Cardiac muscle cell (in vitro differentiated cells and primary cell): Measurements from ENCODE around the gene SPTAN1. TPM values are rescaled to one million over a fixed set of nuclear protein-coding genes. Genes with fewer than 3 reads are reported as not detected.

Experiments
- DNase-seq, 2 donors: peaks; one replicate each; pipeline versions ENCODE4 v3.0.0 to v3.0.0-alpha.2; 2010 to 2017; ENCODE audit warnings: low read depth in 1 of 2, low spot score in 1 of 2
- H3K27ac ChIP-seq: fragments of 200-600 bp; sonication (generic); 2 replicates; pipeline ENCODE4 v1.5.1; 2016
- H3K27me3 ChIP-seq: fragments of 200-600 bp; sonication (generic); 2 replicates; pipeline ENCODE4 v1.6.0; 2016; ENCODE audit warnings: control low read depth
- H3K36me3 ChIP-seq: fragments of 200-600 bp; sonication (generic); 2 replicates; pipeline ENCODE4 v1.5.1; 2016; ENCODE audit warnings: control low read depth
- H3K4me1 ChIP-seq: fragments of 200-600 bp; sonication (generic); 2 replicates; pipeline ENCODE4 v1.8.1; 2017; ENCODE audit warnings: low read depth, mild to moderate bottlenecking, mixed run types
- H3K4me3 ChIP-seq: fragments of 200-600 bp; sonication (generic); 2 replicates; pipeline ENCODE4 v1.5.1; 2016; ENCODE audit warnings: mild to moderate bottlenecking
- H3K9me3 ChIP-seq: fragments of 200-600 bp; sonication (generic); 2 replicates; pipeline ENCODE4 v1.5.1; 2017; ENCODE audit warnings: low read depth, mild to moderate bottlenecking, control low read depth
- CTCF ChIP-seq: IDR thresholded peaks from 2 replicates; pipeline ENCODE4 v1.5.1; 2012; ENCODE audit warnings: low read depth, mild to moderate bottlenecking, low read length
- polyA plus RNA-seq: library from polyadenylated mRNA; unstranded; fragments of >200 nt; fragmentation: Nextera tagmentation; extraction: Ambion mirVana; gene quantifications from 2 replicates; pipeline ENCODE4 v1.2.1, GENCODE V29; 2016
- total RNA-seq: library from RNA; depleted of rRNA; stranded (reverse); fragments of >200 nt; gene quantifications from 2 replicates; pipeline ENCODE4 v1.2.3, GENCODE V29; 2016

SPTAN1 gene
- total and polyA plus RNA-seq, 2 experiments from 2014 or later = 118 to 227 TPM

GRCh38 chr9:128626181-128626580, 73.8 kb downstream of the SPTAN1 start:
- no peak for DNase-seq
- TF ChIP-seq CTCF = no peak
- no peaks in the 10 kb centered on the region for H3K27me3 ChIP-seq
- no peaks in the 10 kb centered on the region for H3K9me3 ChIP-seq
- no peak overlapping the region for H3K4me3 ChIP-seq
- H3K27ac ChIP-seq = no peak overlapping the region
- peaks cover 70% of the 10 kb centered on the region for H3K36me3 ChIP-seq
- H3K4me1 ChIP-seq = no peaks in the 10 kb centered on the region

GRCh38 chr9:128627127-128627715, 74.8 kb downstream of the SPTAN1 start:
- Histone ChIP-seq H3K27me3 (no peaks in the 10 kb centered on the region), H3K4me1 (no peaks in the 10 kb centered on the region), H3K36me3 (peaks cover 69% of the 10 kb centered on the region), H3K27ac (no peak overlapping the region), H3K4me3 (no peak overlapping the region), H3K9me3 (no peaks in the 10 kb centered on the region)
- TF ChIP-seq CTCF = no peak
- DNase-seq = no peak

GRCh38 chr9:128627906-128628305, 75.5 kb downstream of the SPTAN1 start:
- no peak for TF ChIP-seq CTCF
- Histone ChIP-seq H3K9me3 (no peaks in the 10 kb centered on the region), H3K27ac (peak overlapping the region; percentile 30), H3K36me3 (peaks cover 73% of the 10 kb centered on the region), H3K4me3 (no peak overlapping the region), H3K27me3 (no peaks in the 10 kb centered on the region), H3K4me1 (no peaks in the 10 kb centered on the region)
- no peak for DNase-seq

- H3K27me3 ChIP-seq = no peaks in the 10 kb centered on the region
- H3K36me3 ChIP-seq = peaks cover 75% of the 10 kb centered on the region
Observed at GRCh38 chr9:128628471-128629048, 76.2 kb downstream of the SPTAN1 start.

GRCh38 chr9:128629136-128629535, 76.7 kb downstream of the SPTAN1 start:
- Histone ChIP-seq H3K4me1 (no peaks in the 10 kb centered on the region), H3K9me3 (no peaks in the 10 kb centered on the region), H3K27ac (no peak overlapping the region), H3K27me3 (no peaks in the 10 kb centered on the region), H3K36me3 (peaks cover 79% of the 10 kb centered on the region), H3K4me3 (no peak overlapping the region)
- TF ChIP-seq CTCF = no peak
- DNase-seq = no peak

More at GRCh38 chr9:128628471-128629048, 76.2 kb downstream of the SPTAN1 start:
- DNase-seq = no peak
- Histone ChIP-seq H3K4me3 (no peak overlapping the region), H3K9me3 (no peaks in the 10 kb centered on the region), H3K4me1 (no peaks in the 10 kb centered on the region), H3K27ac (peak overlapping the region; percentile 30)
- no peak for TF ChIP-seq CTCF
